Stimulated activated CD4-positive, alpha-beta T cell treated with anti-CD3 and anti-CD28 coated beads, Interleukin-12 subunit alpha, Interleukin-12 subunit beta, amount 100 ng/mL, for 24 hours (primary cell): ENCODE measurements around the gene SUGP2.

ENCODE experiments used
- DNase-seq, 2 experiments: peaks; one replicate each; pipeline ENCODE4 v3.0.0-alpha.2; 2020; ENCODE audit warnings: low read depth in 2 of 2

SUGP2 gene

DNA sequence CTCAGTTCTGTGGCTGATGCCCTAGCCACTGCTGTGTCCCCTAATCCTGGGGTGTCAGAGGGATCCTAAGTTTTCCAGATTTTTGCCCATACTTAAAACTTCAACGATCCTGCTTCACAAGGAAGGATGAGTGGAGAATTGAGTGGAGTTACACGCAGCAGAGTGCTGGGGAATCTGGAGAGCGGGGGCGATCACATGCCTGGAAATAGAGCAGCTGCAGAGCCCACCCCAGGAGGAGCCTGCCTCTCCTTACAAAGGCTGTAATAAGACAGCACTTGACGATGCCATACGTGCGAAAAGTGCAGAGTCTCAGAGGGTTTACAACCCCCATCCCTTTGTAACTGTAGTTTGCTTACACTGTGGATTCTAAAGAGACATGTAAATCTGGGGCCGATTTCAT, 40.6 kb downstream of the SUGP2 start:
- no peak for DNase-seq

DNA sequence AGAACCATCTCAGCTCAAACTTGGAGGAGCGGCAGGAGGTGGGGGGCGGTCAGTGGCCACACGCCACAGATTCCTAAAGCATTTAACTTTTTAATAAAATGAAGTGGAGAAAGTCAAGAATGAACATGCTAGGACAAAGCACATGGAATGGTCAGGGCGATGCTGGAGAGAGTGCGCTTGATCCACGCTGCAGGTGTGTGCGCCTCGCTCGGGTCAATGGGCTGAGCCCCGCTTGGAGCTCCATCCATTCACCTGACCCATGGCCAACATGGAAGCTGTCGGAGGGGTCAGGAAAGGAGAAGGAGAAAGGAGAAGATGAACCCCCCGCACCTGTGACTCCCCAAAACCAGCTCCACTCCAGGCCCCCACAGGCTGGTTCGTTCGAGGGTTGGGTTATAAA, 41.8 kb downstream of the SUGP2 start:
- DNase-seq = no peak

DNA sequence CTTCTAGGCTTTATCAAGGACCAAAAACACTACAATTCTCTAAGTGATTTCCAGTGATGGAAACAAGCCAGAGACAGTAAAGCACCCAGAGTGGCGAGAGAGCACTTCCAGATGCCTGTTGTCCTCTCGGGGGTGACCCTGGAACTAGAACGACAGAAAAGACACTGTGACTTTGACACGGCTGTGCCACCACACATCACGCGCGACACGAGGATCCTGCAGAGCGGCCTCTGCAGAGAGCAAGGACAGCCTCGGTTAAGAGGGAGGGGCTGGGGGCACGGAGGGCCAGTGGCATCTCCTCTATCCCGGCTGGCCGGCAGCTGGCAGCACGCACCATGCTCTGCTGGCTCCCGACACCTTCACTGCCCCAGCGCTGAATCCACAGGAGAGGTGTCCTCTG, 42.3 kb downstream of the SUGP2 start:
- no peak for DNase-seq

DNA sequence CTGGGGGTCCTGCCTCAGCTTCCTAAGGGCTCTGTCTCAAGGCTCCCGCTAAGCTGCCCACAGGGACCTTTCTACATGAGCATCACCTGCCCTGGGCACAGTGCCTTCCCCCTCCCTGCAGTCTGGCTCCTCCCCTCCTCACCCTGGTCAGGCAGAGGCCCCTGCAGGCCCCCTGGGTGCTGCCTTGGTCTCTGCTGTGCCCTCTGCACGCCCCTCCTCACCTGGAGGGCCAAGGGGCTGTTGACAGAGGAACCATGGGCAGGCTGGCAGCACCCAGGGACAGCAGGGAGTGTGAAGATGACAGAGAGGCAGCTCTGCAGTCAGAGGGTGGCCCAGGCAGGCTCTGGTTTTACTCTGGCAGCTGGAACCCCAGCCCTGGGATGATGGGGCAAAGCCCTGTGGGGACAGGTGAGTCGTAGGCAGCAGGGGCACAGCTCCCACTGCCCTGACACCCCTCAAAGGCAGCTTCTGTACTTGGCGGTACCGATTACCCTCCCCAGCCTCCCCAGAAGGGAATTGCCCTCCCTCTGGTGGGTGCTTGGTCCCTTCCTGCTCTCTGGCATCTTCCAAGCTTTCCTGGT, 43.1 kb downstream of the SUGP2 start:
- no peak for DNase-seq

DNA sequence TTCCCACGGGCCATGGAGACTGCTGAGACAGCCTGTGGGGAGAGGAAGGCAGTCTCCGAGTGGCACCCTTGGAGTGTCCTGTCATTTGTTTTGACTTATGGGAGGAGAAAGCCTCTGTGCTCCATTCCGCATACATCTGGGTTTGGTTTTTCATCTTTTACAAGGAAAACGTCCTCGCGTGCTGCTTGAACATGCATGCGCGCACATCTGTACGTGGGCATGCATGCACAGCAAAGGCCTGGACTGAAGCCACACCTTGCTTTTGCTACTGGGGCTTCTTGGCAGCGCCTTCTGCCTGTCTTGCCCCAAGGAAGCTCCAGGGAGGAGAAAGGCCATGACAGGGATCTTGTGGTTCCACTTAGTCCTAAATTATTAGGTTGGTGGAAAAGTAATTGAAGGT, 44.0 kb downstream of the SUGP2 start:
- DNase-seq = no peak

DNA sequence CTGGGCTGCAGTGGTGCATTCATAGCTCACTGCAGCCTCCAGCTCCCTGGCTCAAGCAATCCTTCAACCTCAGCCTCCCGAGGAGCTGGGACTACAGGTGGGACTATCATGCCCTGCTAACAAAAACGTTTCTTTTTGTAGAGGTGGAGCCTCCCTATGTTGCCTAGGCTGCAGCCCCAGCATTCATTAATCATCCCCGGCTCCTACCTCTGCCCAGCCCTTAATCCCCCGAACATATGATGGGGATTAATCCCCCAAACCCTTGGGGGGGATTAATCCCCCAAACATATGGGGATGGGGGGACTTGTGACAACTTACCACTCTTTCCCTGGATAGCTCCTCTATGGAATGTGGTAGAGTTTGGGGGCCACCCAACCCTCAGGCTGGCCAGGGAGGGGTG, 45.9 kb downstream of the SUGP2 start:
- DNase-seq = no peak

DNA sequence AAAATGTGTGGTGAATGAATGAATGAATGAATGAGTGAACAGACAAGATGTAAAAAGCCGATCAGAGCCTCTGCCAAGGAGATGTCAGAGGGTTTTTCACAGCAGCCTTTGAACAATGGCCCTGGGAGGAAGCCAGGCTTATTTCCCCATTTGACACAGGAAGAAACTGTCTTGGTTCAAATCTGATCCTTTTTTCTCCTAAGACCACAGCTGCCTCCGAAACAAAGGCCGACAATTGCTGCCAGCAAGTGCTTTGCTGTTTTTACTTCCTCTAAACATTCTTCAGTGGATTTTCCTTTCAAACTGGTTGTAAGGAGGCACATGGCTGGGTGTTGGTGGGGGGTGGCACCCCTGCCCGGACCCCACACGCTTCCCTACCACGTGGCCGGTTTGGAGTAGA, 48.1 kb downstream of the SUGP2 start:
- no peak for DNase-seq

DNA sequence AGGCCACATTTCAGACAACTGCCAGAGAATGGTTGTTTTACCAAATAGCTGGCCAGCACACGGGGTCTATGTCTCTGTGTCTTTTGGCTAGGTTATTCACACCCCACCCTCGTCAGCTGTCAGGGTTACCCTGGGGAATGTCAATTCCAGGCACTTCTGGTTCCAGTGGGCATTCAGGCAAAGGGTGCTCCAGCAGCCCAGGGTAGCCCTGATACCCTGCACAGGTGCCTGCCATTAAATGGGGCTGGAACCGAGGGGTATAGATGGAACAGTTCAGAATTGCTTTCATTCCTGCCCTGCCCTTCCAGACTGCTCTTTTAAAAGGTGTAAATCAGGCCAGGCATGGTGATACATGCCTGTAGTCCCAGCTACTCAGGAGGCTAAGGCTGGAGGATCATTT, 49.1 kb downstream of the SUGP2 start:
- DNase-seq = no peak

DNA sequence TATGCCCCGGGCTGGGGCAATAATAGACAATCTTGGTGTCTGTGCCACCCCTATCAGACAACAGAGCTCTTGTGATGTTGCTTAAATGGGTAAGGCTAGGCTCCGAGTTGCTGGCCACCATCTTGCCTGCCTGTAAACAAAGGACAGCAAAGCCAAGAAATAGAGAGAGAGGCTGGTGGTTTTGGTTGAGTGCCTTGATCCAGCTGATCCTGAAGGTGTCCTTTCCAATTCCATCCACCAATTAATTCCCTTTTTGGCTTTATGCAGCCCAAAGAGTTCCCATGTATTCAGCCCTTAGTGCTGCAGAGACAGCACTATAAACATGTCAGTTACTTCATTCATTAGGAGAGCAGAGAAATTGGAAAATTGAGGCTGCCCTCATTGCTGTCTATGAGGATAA, 50.6 kb downstream of the SUGP2 start:
- no peak for DNase-seq

DNA sequence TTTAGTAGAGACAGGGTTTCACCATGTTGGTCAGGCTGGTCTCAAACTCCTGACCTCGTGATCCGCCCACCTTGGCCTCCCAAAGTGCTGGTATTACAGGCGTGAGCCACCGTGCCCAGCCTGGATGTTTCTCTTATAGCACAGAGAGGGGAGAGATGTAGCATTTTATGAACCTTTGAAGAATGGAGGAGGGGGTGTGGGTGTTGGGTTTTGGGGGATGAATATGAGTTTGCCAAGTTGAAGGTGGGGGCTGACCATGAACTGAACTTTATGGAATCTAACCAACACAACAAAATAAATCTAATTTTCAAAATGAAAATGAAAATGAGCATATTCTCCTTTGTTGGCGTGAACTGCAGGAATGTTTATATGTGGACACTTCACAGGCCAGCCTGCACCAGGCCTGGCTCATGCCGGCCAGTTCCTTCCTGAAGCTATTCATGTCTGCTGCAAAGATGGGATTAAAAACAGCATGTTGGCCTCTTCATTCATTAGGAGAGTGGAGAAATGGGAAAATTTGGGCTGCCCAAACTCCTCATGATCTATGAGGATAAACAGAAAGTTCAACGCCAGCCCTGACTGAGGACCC, 52.8 kb downstream of the SUGP2 start:
- no peak for DNase-seq

DNA sequence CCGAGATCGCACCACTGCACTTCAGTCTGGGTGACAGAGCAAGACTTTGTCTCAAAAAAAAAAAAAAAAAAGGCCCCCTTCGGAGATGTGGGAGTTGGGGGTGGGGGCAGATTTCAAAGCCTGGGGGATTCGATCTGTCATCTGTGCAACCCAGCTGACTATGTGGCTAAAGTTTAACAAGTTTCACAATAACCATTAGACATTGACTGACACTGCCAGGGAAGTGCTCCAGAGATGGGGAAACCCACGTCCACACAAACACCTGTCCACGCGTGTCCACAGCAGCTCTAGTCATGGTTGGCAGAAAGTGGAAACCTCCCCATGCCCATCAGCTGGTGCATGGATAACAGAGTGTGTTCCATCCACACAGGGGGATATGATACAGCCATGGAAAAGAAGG, 54.7 kb downstream of the SUGP2 start:
- DNase-seq = no peak

DNA sequence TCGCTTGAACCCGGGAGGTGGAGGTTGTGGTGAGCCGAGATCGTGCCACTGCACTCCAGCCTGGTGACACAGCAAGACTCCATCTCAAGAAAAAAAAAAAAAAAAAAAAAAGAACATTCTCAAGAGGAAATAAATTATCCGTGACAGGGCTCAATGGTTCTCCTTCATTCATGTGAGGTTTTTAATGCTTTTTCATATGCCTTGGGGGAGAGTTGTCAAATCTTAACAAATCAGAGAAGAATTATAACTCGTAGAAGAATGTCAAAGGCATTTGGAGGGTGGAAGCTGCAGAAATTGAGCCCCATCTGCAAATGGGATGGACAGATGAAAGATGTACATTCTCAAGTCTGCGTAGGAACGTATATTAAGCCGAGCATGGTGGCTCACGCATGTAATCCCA, 57.4 kb downstream of the SUGP2 start:
- DNase-seq = no peak

DNA sequence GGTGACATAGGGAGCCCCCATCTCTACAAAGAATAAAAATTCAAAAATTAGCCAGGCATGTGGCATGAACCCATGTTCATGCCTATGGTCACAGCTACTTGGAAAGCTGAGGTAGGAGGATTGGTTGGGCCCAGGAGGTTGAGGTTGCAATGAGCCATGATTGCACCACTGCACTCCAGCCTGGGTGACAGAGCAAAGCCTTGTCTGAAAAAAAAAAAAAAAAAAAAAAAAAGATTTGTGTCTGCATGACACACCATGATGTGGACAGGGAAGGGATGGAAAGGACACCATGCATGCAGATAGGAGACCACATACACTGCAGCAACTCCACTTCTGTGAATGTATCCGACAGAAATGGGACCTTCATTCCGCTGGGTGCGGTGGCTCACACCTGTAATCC, 58.3 kb downstream of the SUGP2 start:
- no peak for DNase-seq

DNA sequence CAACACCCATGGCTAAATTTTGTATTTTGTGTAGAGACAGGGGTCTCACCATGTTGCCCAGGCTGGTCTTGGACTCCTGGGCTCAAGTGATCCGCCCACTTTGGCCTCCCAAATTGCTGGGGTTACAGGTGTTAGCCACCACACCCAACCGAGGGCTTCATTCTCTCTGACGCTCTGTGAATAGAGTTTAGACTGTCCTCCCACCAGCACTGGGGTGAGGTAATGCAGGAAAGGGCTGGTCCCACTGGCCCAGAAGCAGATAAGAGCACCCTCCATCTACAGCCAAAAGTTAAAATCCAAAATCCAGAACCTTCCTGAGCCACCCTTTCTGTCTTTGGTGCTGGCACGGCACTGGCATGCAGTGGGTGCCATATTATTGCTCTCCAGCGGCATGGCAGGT, 60.5 kb downstream of the SUGP2 start:
- DNase-seq = no peak

DNA sequence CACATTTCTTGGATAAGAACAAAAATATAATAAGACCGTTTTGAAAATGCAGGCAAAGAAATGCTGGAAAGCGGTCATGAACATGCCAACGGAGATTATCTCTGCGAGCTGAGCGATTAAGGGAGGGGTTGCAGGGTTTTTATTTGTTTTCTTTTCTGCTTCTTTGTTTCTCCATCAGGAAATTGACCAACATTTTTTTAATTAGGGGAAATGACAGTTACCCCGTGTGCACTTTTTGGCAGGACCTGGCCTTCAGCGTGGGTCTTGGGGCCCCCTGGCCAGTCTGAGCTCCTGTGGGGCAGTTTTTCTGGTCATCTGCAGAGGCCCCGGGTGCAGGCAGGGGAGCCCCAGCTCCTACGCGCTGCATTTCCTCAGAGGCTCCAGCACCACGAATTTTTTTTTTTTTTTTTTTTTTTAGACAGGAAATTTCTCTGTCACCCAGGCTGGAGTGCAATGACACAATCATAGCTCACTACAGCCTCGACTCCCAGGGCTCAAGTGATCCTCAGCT, 61.0 kb downstream of the SUGP2 start:
- no peak for DNase-seq

DNA sequence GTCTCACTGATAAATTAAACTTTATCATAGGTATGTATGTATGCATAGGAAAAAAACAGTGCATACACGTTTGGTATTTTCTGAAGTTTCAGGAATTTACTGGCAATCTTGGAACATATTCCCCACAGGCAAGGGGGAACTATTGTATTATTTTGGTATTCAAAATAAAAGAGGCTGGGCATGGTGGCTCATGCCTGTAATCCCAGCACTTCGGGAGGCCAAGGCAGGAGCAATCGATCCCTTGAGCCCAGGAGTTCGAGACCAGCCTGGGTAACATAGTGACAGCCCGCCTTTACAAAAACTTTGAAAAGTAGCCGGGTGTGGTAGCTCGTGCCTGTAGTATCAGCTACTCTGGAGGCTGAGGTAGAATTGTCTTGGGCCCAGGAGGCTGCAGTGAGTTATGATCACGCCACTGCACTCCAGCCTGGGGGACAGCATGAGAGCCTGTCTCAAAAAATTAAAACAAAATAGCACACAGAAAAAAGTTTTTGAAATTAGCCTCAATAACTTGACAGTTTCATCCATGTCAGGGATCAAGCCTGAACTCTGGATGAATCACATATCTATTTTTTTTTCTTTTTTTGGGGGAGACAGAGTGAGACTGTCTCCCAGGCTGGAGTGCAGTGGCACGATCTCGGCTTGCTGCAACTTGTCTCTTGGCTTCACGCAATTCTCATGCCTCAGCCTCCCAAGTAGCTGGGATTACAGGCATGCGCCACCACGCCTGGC, 63.2 kb downstream of the SUGP2 start:
- no peak for DNase-seq

DNA sequence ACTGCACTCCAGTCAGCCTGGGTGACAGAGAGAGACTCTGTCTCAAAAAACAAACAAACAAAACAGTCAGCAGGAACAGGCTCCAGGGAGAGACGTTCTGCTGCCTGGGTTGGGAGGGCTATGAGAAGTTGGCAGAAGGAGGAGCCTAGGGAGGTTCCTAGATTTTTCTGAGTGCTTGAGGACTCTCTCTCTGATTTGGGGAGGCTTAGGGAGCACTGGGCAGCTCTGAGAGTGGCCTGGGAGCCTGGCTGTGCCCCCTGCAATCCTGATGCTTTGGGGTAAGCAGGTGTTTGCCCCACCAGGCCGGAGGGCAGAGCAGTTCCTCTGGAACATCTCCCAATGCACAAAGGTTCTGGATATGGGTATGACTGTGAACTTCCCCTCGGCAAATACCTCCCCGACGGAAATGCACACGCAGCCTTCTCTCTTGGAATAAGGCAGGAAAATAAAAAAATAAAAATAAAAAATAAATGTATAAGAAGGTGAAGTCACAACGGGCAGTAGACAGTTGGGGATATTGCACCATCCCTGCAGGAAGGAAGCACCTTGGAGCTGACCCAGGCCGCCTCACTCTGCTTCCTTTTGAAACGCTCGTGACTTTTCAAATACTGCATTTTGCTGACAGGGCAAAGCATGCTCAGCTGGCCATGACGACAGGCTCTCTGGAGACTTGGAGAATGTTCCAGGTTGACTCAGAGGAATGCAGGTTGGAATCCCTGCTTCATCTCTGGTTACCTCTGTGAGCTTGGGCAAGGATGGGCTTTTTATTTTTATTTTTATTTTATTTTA, 65.8 kb downstream of the SUGP2 start:
- no peak for DNase-seq

DNA sequence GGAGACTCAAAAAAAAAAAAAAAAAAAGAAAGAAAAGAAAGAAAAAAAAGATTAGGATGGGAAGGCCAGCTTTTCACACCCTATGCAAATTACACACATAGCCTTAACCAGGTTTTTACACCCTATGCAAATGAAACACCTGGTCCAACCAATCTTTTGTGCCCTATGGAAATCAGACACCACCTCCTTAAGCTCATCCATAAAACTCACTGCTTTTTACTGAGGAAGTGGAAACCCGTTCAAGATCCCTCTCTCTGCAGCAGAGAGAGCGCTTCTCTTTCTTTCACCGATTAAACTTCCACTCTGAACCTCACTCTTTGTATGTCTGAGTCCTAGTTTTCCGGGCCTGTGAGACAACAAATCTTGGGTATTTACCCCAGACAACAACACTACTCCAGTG, 67.0 kb downstream of the SUGP2 start:
- no peak for DNase-seq

DNA sequence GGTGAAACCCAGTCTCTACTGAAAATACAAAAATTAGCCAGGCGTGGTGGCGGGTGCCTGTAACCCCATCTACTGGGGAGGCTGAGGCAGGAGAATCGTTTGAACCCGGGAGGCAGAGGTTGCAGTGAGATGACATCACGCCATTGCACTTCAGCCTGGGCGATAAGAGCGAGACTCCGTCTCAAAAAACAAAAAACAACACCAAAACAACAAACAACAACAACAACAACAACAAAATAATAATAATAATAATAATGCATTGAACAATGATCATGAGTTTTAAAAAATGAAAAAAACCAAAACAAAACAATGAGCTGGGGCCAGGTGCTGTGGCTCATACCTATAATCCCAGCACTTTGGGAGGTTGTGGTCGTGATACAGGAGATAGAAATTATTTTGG, 69.2 kb downstream of the SUGP2 start:
- no peak for DNase-seq

DNA sequence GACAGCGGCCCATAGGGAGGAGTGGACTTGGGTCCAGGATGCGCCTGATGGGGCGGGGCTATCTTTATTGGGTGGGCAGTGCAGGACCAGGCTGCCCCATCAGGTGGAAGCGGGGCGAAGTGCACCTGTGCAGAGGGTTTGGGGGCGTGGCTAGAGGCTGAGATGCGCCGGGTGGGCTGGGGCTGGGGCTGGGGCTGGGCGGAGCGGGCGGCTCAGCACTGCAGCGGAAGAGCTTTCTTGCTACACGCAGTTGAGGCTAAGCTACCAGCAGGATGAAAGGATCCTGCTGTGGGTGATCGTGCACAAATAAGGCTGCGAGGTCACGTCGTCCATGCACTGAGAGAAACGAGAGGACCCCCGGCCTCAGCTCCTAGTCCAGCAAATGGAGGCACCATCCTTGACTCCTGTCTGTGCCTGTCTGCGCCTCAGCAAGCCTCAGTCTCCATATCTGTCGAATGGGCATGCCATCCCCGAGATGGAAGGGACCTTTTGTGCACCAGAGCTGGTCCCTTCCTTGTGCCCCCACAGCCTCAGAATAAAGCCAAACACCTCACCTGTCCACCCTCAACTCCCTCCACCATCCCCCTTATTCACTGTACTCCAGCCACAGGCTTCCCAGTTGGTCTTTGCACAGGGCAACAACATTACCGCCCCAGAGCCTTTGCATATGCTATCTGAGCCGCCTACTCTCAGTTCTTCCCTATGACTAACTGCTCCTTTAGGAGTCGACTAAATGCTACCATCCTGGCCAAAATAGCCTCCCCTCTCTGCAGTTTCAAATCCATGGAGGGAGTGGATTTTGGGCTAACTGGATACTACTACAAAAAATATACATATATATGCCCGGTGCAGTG, 71.3 kb downstream of the SUGP2 start:
- DNase-seq = no peak

DNA sequence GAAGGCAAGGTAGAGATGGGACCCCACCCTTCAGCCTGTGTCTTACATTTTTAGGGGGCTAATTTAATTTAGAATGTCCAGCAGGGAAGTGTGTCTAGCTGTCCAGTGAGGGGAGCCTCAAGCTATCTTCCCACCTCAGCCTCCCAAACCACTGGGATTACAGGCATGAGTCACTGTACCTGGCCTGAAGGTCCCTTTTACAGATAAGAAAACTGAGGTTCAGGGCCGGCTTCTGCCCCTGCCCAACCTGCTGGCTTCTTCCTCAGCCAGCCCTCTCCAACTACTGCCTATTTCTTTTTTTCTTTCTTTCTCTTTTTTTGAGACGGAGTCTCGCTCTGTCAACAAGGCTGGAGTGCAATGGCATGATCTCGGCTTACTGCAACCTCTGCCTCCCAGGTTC, 72.9 kb downstream of the SUGP2 start:
- no peak for DNase-seq

DNA sequence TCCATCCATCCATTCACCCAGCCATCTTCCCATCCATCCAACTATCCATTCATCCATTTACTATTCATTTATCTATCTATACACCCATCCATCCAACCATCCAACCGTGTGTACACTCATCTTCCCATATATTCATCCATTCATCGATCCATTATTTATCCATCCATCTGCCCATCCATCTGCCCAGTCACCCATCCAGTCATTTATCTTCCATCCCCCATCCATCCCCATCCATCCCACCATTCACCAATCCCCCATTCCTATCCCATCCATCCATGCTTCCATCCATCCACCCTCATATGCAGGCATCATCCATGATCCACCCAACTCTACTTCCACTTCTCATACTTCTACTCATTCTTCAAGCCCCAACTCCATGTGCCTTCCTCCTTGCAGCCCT, 78.3 kb downstream of the SUGP2 start:
- DNase-seq = no peak
